Measurements from ENCODE around the gene SH3BP5L.

The SH3BP5L gene

DNA sequence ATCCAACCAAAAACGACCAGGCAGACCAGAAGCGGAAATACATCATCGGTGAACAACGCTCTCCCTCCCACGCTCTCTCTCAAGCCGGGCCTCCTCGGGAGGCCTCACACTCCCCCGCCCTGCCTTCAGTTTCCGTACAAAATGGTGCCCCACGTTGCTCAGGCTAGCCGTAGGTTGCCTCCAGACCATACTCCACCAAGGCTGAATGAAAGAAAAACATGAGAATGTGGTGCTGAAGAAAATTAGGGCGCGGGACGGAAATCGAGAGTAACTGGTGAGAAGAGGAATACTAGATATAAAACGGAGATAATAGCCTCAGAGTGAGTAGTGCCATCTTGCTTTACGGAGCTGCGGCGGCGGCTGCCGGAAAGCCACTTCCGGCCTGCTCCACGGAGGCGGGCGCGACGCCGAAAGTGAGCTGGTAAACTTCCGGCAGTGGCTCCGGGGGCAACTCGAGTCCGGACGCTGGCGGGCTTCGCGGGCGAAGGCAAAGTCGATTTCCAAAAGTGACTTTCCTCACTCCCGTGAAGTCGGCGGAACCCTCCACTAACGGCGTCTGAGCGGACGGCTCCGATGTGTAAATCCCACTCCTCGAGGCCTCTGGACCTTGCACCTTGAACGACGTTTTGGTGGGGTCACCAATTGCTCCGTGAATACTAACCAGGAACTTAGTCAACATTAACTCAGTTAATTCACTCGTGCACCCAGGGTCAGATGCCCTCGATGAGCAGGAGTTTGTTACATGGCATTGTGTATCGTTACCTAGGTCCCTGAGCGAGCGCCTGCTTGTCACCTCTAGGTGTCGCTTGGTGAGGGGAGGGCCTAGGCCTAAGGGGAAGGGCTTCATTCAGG, at the start of gene SH3BP5L:
Gene SH3BP5L (minus strand): TSS at position 7 of the 852 bp plus-strand sequence. CDS start 980 bp downstream, outside the sequence.
- peak; percentile 99 for DNase-seq

DNA sequence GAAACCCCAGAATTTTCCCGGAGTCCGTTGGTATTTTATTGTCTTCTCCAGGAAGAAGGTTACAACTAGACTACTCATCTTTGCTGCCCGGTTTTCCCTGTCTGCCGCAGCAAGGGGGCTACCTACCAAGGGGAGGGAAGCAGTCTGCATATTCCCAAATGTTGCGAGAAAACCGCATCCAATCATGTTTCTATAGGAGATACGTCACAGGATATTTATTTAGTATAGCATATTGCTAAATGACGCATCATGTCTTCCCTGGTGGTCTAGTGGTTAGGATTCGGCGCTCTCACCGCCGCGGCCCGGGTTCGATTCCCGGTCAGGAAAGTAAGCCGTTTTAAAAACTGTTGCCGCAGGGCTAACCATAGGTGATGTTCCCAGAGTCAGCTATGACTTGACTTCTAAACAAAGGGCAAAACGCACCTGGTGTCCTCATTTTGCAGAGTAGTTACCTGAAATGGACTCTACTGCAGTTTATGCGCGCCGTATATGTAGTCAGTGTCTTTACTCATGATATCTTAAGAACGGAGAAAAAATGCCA, 48.3 kb upstream of the SH3BP5L start:
- peak; percentile 98 for DNase-seq

DNA sequence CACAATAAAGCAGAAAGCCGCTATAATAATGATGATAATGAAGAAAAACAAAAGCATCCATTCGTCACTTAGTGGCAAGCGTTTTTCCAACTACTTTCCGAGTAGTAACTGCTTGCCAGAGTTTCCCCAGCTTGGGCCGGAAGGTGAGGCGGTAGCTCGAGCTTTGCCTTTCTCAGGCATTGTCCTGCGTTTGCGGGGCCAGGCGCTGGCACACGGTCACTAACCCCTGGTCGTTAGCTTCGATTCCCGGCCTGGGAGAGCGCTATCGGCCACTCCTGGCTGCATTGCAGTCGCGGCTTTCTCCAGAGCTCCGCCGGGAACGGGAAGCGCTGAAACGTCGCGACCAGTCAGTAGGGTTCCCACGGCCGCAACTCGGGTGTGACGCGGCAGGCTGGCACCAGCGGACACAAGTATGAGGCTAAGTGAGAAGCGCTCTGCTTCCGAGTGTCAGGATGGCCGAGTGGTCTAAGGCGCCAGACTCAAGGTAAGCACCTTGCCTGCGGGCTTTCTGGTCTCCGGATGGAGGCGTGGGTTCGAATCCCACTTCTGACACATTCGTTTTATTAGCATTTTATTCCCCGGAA, 47.8 kb upstream of the SH3BP5L start:
- DNase-seq, result peak; percentile 98

DNA sequence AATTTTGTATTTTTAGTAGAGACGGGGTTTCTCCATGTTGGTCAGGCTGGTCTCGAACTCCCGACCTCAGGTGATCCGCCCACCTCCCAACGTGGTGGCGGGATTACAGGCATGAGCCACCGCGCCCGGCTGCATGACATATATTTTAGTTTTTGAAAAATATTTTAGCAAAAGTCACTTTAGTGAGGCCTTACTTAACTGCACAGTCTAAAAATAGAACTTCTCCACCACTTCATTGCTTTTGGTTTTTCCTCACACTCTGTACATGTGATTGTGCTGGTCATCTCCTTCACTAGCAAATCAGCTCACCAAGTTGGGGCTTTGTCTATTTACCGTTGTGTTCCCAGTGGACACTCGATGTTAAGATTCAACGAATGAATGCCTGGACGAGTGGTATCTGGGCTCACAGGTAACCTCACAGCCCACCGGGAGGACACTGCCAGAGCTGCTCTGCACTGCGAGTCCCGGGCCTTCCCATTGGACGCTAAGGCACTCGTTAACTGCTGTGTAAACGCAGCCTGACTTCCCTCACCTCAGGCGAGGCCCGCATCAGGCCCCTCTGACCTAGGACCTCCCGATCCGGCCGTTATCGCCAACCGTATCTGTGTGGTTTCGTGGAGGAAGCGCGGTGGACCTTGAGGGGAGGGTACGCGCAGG, 47.2 kb upstream of the SH3BP5L start:
- DNase-seq, result peak; percentile 80

DNA sequence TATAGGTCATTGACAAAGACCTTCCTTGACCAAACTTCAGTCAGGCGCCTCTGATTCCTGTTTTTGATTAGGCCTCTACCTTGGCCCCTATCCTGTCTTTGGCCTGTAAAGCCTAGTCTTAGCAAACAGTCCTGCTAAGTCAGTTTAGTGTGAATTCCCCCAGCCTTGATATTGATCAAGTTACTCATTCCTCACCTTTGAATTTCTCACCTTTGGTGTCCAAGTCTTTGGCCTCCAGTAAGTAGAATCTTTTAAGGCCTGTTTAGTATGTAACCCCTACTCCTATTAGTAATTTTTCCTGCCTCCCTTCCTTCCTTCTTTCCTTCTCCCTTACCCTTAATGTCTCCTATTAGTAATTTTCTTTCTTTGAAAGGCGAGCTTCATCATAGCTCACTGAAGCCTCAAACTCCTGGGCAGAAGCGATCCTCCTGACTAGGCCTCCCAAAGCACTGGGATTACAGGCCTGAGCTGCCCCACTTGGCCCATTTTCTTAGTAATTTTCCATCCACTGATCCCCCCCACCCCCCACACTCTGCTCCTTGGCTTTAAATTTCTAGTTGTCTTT, 46.2 kb upstream of the SH3BP5L start:
- no peak for DNase-seq

DNA sequence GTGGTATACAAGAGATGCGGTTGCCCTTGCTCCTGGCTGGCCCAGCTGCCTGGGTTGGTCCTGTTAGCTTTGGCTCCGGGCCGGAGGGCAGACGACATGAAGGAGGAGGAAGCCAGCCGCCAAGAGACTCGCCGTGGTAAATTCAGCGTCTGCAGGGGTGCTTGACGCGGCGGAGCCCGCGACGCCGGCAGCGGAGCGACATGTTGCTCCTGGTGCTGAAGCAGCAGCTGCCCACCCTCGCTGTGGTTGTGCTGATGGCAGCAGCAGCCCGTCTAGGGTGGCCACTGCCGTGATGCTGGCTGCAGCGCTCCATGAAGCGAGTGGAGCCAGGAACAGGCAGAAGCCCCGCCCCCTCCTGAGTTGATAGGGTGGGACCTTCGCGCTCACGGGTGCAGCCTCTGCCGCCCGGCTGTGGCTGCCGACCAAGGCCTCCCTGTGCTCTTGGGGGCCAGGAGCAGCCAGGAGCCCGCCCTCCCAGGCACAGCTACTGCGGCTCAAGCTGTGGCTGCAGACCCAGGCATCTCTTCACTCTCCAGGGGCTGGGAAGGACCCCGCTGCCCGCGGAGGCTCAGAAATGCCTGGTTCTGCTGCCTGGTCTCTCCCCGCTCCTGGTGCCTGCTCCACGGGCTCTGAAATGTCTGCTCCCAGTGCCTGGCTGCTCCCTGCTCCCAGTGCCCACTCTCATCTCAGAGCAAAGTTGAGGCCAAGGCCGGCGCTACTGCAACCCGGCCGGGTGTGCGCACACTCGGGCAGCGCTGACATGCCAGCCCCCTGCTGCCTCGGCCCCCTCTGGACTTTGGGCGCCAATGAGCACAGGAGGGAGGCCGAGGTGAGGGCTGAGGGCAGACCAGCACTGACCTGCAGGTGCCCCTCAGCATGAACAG, 37.5 kb upstream of the SH3BP5L start:
- DNase-seq, result peak; percentile 95

DNA sequence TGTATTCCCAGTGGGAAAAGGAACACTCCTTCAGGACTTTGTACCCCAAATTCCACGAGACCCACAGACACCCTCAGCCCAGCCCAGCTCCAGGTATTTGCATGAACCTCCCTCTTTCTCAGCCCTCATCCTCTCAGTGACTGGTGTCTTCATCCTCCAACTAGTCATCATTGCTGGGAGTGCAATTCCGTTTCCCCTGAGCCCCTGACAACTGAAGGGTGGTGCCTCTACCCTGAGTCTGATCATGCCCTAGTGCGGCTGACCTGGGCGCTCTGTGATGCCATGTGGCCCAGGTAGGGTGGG, 36.9 kb upstream of the SH3BP5L start:
- no peak for DNase-seq

DNA sequence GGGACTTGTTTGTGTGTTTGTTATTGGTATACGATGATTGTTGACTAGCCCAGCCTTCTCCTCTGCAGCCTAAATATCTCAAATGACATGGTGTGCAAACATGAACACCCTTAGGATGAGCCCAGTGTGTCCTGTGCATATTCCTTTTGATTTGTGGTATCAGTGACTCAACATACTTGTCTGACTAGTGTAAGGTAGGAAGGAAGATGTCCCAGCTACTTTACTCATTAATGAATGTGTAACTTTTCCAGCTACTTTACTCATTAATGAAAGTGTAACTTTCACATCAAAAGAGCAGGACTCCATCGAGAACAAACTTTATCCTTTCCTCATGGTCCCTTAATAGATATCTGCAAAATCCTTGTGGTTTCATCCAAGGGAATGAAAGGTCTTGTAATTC, 35.9 kb upstream of the SH3BP5L start:
- no peak for DNase-seq

DNA sequence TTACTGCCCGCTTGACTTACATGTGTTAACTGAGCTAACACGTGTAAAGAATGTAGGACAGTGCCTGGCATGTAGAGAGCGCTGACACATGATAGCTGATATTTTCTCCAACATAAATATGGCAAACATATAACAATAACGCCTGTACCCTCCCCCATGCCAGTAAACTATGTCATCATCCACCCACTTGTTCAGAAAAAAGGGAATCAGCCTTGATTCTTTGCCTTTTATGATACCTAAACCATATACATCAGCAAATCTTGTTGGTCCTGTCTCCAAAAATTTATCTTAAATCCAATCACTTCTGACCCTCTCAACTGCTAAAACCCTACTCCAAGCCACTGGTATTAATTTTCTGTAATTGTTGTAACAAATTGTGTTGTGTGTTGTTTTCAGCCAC, 34.3 kb upstream of the SH3BP5L start:
- DNase-seq, result no peak

DNA sequence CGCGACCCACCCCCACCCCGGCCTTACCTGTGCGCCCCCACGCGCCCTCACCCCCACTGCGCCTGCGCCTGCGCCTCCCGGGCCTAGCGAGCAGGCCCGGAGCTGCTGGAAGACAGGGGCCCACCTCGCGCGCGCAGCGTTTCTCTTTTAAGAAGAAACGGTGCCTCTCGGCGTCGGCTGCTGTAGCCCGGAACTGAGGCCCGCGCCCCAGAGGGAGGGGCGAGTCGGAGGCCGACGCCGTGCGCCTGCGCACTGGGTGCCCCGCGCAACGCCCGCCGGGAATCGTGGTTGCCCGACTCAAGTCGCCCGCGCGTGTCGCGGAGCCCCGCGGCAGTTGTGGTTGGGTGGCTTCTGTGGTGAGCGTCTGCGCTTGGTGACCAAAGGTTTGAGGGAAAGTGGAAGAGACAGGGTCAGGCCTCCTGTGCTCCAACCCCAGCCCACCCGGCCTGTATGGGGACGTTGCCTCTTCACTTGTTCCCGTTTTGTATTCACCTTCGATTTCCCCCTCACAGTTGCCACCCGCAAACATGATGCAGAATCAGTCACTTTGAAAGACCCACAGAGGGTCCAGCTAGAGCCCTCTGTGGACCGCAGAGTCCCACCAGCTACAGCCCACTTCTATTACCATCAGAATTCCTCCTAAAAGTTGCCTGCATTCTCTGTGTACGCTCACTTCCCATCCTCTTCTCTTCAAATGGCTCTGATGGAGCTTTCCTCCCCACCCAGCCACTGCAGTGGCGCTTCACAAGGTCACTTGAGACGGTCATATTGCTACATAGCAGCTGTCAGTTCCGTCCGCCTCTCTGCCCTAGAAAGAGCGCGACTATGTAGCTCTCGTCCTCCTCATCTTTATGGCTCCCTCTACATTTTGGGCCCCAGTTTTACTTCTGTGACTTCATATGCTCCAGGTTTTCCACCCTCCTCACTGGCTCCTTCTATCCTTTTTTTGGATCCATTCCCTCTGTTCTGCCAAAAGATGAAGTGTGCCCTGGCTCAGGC, 33.5 kb upstream of the SH3BP5L start, which contains the start of gene ZNF692:
Gene ZNF692 (minus strand): TSS at position 195 of the 999 bp plus-strand sequence. CDS start 776 bp downstream, outside the sequence.
- DNase-seq, result peak; percentile 96

DNA sequence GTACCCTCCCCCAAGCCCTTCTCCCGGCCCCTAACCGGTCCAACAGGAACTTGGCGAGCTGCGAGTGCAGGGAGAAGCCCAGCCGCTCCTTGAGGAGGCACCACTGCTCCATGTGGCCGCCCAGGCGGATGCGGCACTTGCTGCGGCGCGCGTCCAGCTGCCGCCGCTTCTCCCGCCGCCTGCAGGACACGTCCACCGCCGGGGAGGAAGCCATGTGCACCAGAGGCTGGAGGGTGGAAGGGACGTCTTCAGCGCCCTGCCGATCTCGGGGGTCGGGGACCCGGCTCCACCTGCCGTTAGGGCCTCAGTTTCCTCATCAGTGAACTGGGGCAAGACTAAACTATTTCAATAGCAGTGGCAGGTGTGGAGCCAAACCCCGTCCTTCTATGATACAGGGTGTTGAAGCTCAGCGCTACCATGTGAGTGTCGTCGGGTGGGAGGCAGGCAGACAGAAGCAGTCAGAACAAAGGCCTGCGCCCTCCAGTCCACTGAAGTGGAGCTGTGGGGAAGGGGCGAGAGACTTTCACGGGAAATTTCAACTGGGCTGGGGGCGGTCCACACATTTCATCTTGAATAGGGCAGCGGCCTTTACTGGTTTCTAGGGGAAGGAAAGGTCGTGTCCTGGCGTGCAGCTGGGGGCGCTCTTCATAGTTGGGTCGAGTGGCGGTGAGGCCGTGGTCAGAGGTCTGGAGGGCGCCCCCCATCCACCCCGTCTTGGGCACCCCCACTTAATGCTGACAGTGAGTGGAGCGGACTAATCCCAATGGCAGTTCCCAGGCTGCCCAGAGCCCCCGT, 32.6 kb upstream of the SH3BP5L start:
- peak; percentile 89 for DNase-seq

DNA sequence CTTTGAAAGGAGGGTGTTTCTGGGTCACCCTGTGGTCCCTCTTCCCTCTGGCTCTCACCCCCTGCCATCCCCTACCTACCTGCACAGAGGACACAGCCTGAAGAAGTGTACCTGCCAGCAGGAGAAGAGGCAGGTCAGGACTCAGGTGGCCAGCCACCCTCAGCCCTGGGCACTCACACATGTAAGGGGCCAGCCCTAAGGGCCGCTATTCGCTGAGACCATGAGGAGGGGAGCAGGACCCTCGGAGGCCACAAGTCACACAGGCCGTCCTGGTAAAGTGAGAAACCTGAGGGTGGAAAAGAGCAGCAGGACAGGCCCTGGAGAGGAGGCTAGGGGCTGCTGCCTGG, 32.0 kb upstream of the SH3BP5L start:
- DNase-seq, result no peak

DNA sequence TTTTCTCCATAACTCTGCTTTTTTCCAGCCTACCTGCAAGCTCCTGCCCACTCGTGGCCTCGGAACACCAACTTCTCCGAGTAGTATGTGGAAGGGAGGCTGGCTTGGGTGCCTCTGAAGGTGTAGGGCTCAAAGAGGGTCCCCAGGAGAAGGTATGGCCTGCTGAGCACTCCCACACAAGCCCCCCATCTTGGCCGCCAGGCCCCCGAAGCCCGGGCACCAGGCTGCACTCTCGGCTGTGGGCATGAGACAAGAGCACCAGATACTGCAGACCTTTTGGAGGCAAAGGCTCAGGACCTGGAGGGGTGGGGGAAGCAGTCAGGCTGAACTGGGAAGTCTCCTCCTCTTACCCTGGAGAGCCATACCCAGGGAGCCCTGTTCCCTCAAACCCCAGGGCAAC, 31.5 kb upstream of the SH3BP5L start:
- no peak for DNase-seq

DNA sequence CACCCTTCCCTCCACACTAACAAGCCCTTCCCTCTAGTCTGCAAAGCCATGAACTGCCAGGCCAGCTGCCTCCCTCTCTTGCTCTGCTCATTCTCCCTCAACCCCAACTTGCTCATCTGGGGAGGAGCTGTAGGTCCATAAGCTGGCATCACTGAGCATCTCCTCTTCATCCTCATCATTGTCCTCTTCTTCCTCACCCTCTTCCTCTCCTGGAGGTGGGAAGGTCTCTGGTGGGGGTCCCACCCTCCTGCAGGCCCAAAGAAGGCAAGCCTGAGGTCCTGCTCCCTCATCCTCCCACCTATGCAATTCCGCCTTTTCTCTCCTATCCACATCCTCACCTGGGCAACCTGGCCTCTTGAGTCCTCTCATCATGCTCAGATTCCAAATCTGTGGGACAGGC, 30.5 kb upstream of the SH3BP5L start:
- DNase-seq, result no peak

DNA sequence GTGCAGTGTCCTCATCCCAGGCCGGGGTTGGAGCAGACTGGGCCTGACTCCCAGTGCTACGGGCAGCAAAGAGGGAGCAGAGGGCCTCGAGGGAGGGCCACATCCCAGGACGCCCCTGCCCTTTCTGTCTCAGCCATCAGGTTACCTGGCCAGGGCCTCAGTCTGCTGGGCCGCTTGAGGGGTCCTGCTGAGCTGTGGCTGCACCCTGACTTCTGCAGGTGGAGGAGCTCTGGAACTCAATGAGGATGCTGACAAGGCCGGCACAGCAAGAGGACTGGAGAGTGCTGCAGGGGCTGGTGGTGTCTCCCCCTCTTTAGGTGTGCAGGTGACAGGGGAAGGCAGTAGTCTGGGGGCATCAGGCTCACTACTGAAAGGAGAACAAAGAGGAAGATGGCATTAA, 29.9 kb upstream of the SH3BP5L start:
- DNase-seq, result no peak

DNA sequence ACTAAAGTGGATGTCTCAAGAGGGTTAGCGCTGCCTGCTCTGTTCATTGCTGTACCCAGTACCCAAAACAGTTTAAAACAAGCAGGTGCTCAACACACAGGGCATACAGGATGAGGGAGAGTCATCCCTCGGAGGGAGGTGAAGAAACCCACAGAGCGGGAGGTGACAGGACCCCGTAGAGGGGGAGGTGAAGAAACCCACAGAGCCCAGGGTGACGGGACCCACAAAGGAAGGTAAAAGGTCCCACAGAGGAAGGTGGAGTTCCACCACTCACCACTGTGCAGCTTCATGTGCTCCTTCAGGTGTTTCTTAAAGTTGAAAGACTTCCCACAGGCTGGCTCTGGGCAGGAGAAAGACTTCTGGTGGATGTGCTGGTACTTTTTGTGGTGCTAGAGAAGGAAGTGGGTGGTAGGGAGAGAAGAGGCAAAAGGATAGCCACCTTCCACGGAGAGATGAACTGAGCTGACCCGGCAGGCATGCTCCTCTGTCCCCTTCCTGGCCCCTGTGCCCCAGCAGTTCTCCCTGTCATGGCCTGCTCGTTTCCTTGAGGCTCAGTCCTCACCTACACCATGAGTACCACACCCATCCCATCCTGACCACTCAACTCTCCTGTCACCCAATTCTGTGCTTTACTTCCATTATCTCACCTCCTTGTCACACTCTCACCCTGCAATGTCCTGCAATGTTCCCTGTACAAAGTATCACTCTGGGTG, 28.1 kb upstream of the SH3BP5L start:
- no peak for DNase-seq

DNA sequence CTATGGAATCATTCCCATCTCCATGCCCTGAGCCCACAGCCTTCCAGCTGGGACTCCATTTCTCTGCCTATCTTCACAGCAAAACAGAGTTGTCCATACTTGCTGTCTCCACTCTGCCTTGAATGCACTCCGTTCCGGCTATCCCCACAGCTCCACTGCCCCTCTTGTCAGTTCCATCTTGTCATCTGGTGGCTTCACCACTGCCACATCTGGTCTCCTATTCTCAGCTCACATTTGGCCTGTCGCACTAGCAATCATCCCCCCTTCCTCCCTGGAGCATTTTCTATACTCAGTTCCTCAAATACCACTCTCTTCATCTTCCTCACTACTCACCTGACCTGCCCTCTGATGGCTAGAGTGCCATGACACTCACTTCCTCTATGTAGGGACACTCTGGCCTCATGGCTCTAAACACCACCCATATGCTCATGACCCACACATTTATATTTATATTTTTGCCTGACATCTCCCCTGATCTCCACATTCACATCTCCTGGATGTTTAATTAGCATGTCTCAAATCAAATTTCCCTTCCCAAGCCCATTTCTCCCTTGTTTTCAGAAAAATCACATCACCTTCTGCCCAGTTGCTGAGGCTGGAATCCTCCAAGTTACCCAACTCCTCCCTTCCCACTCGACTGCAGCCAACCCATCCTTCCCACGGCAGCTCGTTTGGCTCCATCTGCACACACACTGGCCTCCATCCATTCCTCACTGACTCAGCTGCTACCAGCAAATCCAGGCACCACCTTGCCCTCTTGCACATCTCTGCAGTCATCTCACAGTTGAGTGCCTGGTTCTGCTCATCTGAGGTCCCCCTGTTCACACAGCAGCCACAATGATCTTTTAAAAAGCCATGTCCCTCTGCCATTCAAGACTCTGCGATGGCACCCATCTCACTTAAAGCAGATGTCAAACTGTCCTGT, 27.0 kb upstream of the SH3BP5L start:
- DNase-seq, result no peak

DNA sequence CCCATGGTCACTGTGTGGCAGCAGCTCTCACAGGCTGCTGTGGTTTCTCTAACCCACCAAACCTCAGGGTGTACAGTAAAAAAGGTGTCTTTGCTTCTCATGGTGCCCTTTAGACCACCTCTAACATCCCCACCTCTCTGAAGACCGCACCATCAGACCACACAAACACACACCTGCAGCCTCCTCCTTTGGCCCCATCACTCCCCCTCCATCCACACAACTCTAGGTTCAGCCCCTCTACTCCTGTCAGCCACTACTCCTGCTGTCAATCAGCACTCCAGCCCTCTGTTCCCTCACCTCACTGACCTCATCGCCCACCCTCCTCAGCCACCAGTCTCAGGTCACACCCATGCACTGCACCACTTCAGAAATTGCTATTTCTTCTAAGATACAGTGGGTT, 25.7 kb upstream of the SH3BP5L start:
- DNase-seq, result no peak
